Measurements from ENCODE around the gene PVALEF. TPM values are rescaled to one million over a fixed set of nuclear protein-coding genes. Genes with fewer than 3 reads are reported as not detected.

Gene PVALEF
- total and polyA plus RNA-seq, 2 experiments from 2014 or later = not detected

DNA sequence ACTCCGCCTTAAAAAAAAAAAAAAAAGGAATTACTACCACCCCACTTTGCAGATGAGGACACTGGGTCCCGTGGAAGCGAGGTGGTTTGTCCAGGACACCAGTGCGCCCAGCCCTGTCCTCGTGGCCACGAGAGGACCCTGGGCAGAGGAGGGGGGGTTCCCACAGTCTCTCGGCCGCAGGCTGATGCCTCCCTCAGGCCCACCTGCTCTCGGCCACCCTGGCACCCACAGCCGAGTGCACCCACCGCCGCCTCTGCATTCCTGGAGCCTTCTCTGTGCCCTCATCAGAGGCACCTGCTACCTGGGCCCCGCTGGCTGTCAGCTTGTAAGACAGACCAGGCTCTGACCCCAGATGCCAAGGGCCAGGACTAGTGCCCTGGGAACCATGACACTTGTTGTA is 28.1 kb upstream of the PVALEF start:
- in situ Hi-C loops (cut with MboI) = no loop called here
- 83 to 87% methylated on average over 12 to 13 of the region's 13 CpGs for WGBS, 2 experiments (ENCODE audit: low coverage in 1 of 2, low lambda C conversion rate in 2 of 2, missing lambda C conversion rate in 2 of 2)
- TF ChIP-seq EZH2 (IDR thresholded peaks at IDR 0.05; ENCODE audit: insufficient read depth, poor library complexity, severe bottlenecking) (no peak), EZH2phosphoT487 (IDR thresholded peaks at IDR 0.05; ENCODE audit: insufficient read depth, low read depth) (no peak)

DNA sequence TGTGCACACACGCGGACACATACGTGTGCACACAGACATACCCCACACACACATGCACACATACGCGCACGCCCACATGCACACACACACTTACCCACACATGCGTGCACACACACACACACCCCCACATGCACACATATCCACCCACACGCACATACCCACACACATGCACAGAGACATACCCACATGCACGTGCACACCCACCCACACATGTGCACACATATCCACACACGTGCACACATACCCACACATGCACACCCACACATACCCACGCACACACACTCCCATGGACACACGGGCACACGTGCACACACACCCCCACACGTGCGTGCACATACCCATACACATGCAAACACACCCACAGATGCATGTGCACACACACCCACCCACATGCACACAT is 27.2 kb upstream of the PVALEF start:
- no peak overlapping the region for H3K4me3 ChIP-seq
- H3K4me1 ChIP-seq (ENCODE audit: insufficient read depth) = no peaks in the 10 kb centered on the region
- no peaks in the 10 kb centered on the region for H4K20me1 ChIP-seq (ENCODE audit: insufficient read depth)
- H3K9me3 ChIP-seq (ENCODE audit: low read depth) = no peaks in the 10 kb centered on the region
- no peaks in the 10 kb centered on the region for H3K79me2 ChIP-seq (ENCODE audit: insufficient read depth)
- H2AFZ ChIP-seq = no peak overlapping the region
- H3K27ac ChIP-seq = no peak overlapping the region
- no peaks in the 10 kb centered on the region for H3K9me2 ChIP-seq (ENCODE audit: insufficient read depth)
- H3K36me3 ChIP-seq (ENCODE audit: low read depth) = no peaks in the 10 kb centered on the region
- H3K9ac ChIP-seq = no peak overlapping the region
- no peak for TF ChIP-seq EZH2 (IDR thresholded peaks at IDR 0.05; ENCODE audit: insufficient read depth, poor library complexity, severe bottlenecking)
- no peak for TF ChIP-seq EZH2phosphoT487 (IDR thresholded peaks at IDR 0.05; ENCODE audit: insufficient read depth, low read depth)
- no peak overlapping the region for H3K4me2 ChIP-seq (ENCODE audit: unreplicated experiment)
- DNase-seq = no peak
- in situ Hi-C loops (cut with MboI) = no loop called here
- H3F3A ChIP-seq (ENCODE audit: insufficient read depth) = no peaks in the 10 kb centered on the region
- WGBS, 2 experiments (ENCODE audit: low coverage in 1 of 2, low lambda C conversion rate in 2 of 2, missing lambda C conversion rate in 2 of 2) = 87 to 90% methylated on average over 15 of the region's 15 CpGs
- no peaks in the 10 kb centered on the region for H3K27me3 ChIP-seq (replicated peaks; ENCODE audit: insufficient read depth)

More for the DNA sequence above, 28.1 kb upstream of the PVALEF start:
- H3K36me3 ChIP-seq (ENCODE audit: low read depth) = no peaks in the 10 kb centered on the region
- H3K79me2 ChIP-seq (ENCODE audit: insufficient read depth) = no peaks in the 10 kb centered on the region
- no peaks in the 10 kb centered on the region for H3F3A ChIP-seq (ENCODE audit: insufficient read depth)
- no peak for DNase-seq
- no peaks in the 10 kb centered on the region for H3K9me3 ChIP-seq (ENCODE audit: low read depth)
- no peak overlapping the region for H3K4me3 ChIP-seq
- H3K4me2 ChIP-seq (ENCODE audit: unreplicated experiment) = no peak overlapping the region
- no peak overlapping the region for H3K9ac ChIP-seq
- no peak overlapping the region for H2AFZ ChIP-seq
- H3K27me3 ChIP-seq (replicated peaks; ENCODE audit: insufficient read depth) = no peaks in the 10 kb centered on the region
- H4K20me1 ChIP-seq (ENCODE audit: insufficient read depth) = no peaks in the 10 kb centered on the region
- H3K4me1 ChIP-seq (ENCODE audit: insufficient read depth) = no peaks in the 10 kb centered on the region
- H3K27ac ChIP-seq = no peak overlapping the region
- no peaks in the 10 kb centered on the region for H3K9me2 ChIP-seq (ENCODE audit: insufficient read depth)

DNA sequence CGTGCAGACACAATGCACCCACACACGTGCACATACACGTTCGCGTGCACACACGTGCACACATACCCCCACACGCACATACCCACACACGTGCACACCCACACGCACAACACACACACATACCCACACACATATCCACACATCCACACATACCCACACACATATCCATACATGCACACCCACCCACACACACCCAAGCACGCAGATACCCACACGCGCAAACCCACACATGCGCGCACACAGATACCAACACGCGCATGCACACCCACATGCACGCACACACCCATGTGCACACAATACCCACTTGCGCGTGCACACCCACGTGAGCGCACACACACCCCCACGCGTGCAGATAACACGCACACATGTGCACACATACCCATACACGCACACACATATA is 26.8 kb upstream of the PVALEF start:
- no peaks in the 10 kb centered on the region for H3K9me2 ChIP-seq (ENCODE audit: insufficient read depth)
- H2AFZ ChIP-seq = no peak overlapping the region

GRCh38 chr17:81139428-81139827 is 25.9 kb upstream of the PVALEF start:
- in situ Hi-C loops (cut with MboI) = no loop called here
- TF ChIP-seq EZH2phosphoT487 (IDR thresholded peaks at IDR 0.05; ENCODE audit: insufficient read depth, low read depth) (no peak), EZH2 (IDR thresholded peaks at IDR 0.05; ENCODE audit: insufficient read depth, poor library complexity, severe bottlenecking) (no peak)
- no peaks in the 10 kb centered on the region for H3K36me3 ChIP-seq (ENCODE audit: low read depth)
- H2AFZ ChIP-seq = no peak overlapping the region
- H3K79me2 ChIP-seq (ENCODE audit: insufficient read depth) = no peaks in the 10 kb centered on the region
- H3K4me3 ChIP-seq = no peak overlapping the region
- no peaks in the 10 kb centered on the region for H3F3A ChIP-seq (ENCODE audit: insufficient read depth)
- no peaks in the 10 kb centered on the region for H3K27me3 ChIP-seq (replicated peaks; ENCODE audit: insufficient read depth)
- no peaks in the 10 kb centered on the region for H3K4me1 ChIP-seq (ENCODE audit: insufficient read depth)
- no peak for DNase-seq
- 78 to 85% methylated on average over 8 of the region's 8 CpGs for WGBS, 2 experiments (ENCODE audit: low coverage in 1 of 2, low lambda C conversion rate in 2 of 2, missing lambda C conversion rate in 2 of 2)
- no peaks in the 10 kb centered on the region for H3K9me2 ChIP-seq (ENCODE audit: insufficient read depth)
- H3K9me3 ChIP-seq (ENCODE audit: low read depth) = no peaks in the 10 kb centered on the region
- H4K20me1 ChIP-seq (ENCODE audit: insufficient read depth) = no peaks in the 10 kb centered on the region
- no peak overlapping the region for H3K27ac ChIP-seq
- H3K9ac ChIP-seq = no peak overlapping the region
- H3K4me2 ChIP-seq (ENCODE audit: unreplicated experiment) = no peak overlapping the region

More for the DNA sequence above, 26.8 kb upstream of the PVALEF start:
- in situ Hi-C loops (cut with MboI) = no loop called here
- no peaks in the 10 kb centered on the region for H3F3A ChIP-seq (ENCODE audit: insufficient read depth)
- H3K4me2 ChIP-seq (ENCODE audit: unreplicated experiment) = no peak overlapping the region
- H3K9ac ChIP-seq = no peak overlapping the region
- H3K36me3 ChIP-seq (ENCODE audit: low read depth) = no peaks in the 10 kb centered on the region
- H3K27ac ChIP-seq = no peak overlapping the region
- DNase-seq = no peak
- H4K20me1 ChIP-seq (ENCODE audit: insufficient read depth) = no peaks in the 10 kb centered on the region
- H3K79me2 ChIP-seq (ENCODE audit: insufficient read depth) = no peaks in the 10 kb centered on the region
- no peak overlapping the region for H3K4me3 ChIP-seq
- no peaks in the 10 kb centered on the region for H3K27me3 ChIP-seq (replicated peaks; ENCODE audit: insufficient read depth)
- TF ChIP-seq EZH2 (IDR thresholded peaks at IDR 0.05; ENCODE audit: insufficient read depth, poor library complexity, severe bottlenecking) (no peak), EZH2phosphoT487 (IDR thresholded peaks at IDR 0.05; ENCODE audit: insufficient read depth, low read depth) (no peak)
- 86 to 91% methylated on average over 24 to 25 of the region's 25 CpGs for WGBS, 2 experiments (ENCODE audit: low coverage in 1 of 2, low lambda C conversion rate in 2 of 2, missing lambda C conversion rate in 2 of 2)
- H3K4me1 ChIP-seq (ENCODE audit: insufficient read depth) = no peaks in the 10 kb centered on the region
- H3K9me3 ChIP-seq (ENCODE audit: low read depth) = no peaks in the 10 kb centered on the region

DNA sequence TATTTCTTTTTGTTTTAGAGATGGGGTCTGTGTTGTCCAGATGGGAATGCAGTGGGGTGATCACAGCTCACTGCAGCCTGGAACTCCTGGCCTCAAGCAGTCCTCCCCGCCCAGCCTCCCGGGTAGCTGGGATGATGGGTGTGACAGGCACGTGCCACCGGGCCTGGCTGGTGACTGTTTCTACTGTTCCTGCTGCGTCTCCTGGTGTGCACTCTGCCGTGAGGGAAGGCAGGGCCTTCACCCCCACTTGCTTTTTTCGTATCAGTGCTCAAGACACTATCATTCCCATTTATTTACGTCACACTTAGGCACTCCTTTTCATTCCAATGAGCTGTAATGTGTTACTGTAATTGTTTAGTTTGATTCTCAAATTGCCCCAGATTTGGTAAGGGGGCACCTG is 25.3 kb upstream of the PVALEF start:
- Histone ChIP-seq H2AFZ (no peak overlapping the region), H3K27me3 (replicated peaks; ENCODE audit: insufficient read depth) (no peaks in the 10 kb centered on the region), H3K9me3 (ENCODE audit: low read depth) (no peaks in the 10 kb centered on the region), H3K4me3 (no peak overlapping the region), H3K4me2 (ENCODE audit: unreplicated experiment) (no peak overlapping the region), H3K9ac (no peak overlapping the region), H3K9me2 (ENCODE audit: insufficient read depth) (no peaks in the 10 kb centered on the region), H3F3A (ENCODE audit: insufficient read depth) (no peaks in the 10 kb centered on the region), H3K27ac (no peak overlapping the region), H3K36me3 (ENCODE audit: low read depth) (no peaks in the 10 kb centered on the region), H3K79me2 (ENCODE audit: insufficient read depth) (no peaks in the 10 kb centered on the region), H3K4me1 (ENCODE audit: insufficient read depth) (no peaks in the 10 kb centered on the region), H4K20me1 (ENCODE audit: insufficient read depth) (no peaks in the 10 kb centered on the region)
- WGBS, 2 experiments (ENCODE audit: low coverage in 1 of 2, low lambda C conversion rate in 2 of 2, missing lambda C conversion rate in 2 of 2) = 31 to 36% methylated on average over 8 of the region's 8 CpGs
- TF ChIP-seq EZH2phosphoT487 (IDR thresholded peaks at IDR 0.05; ENCODE audit: insufficient read depth, low read depth) (no peak), EZH2 (IDR thresholded peaks at IDR 0.05; ENCODE audit: insufficient read depth, poor library complexity, severe bottlenecking) (no peak)
- no peak for DNase-seq
- in situ Hi-C loops (cut with MboI) = no loop called here

Data from GM23248 (cell line).